Karpas-422 (cell line): ENCODE results near the gene E2F4. TPM values are rescaled to one million over a fixed set of nuclear protein-coding genes. Genes with fewer than 3 reads are reported as not detected.
A peak's percentile ranks its signal among the peaks of the same experiment; 100 is the strongest.

Source experiments
- DNase-seq: peaks from one replicate; pipeline ENCODE4 v3.0.0-alpha.2; 2015
- H2AFZ ChIP-seq: fragments of 200-600 bp; sonication (generic); 2 replicates; pipeline ENCODE4 v1.6.1; 2014; ENCODE audit warnings: antibody characterized with exemption, low read length, mixed read lengths
- H3K27ac ChIP-seq: fragments of 200-600 bp; sonication (generic); 2 replicates; pipeline ENCODE4 v1.5.1; 2014; ENCODE audit warnings: mild to moderate bottlenecking, low read length, moderate library complexity
- H3K27me3 ChIP-seq: fragments of 200-600 bp; sonication (generic); 2 replicates; pipeline ENCODE4 v1.6.1; 2014; ENCODE audit warnings: low read length, mixed read lengths
- H3K36me3 ChIP-seq: fragments of 200-600 bp; sonication (generic); 2 replicates; pipeline ENCODE4 v1.6.1; 2014; ENCODE audit warnings: low read length, mixed read lengths; ENCODE audit not compliant: insufficient read depth
- H3K4me1 ChIP-seq: fragments of 200-600 bp; sonication (generic); 2 replicates; pipeline ENCODE4 v1.6.1; 2014; ENCODE audit warnings: mild to moderate bottlenecking, low read length, mixed read lengths
- H3K4me2 ChIP-seq: fragments of 200-600 bp; sonication (generic); 2 replicates; pipeline ENCODE4 v1.6.1; 2014; ENCODE audit warnings: low read length, low read depth, mild to moderate bottlenecking; ENCODE audit not compliant: poor library complexity, severe bottlenecking
- H3K4me3 ChIP-seq: fragments of 200-600 bp; sonication (generic); 2 replicates; pipeline ENCODE4 v1.5.1; 2014; ENCODE audit warnings: mild to moderate bottlenecking, antibody characterized with exemption, low read length, mixed read lengths
- H3K79me2 ChIP-seq: fragments of 200-600 bp; sonication (generic); 2 replicates; pipeline ENCODE4 v1.6.1; 2014; ENCODE audit warnings: mild to moderate bottlenecking, low read length, mixed read lengths
- H3K9ac ChIP-seq: fragments of 200-600 bp; sonication (generic); 2 replicates; pipeline ENCODE4 v1.6.0; 2014; ENCODE audit warnings: low read length
- H3K9me2 ChIP-seq: fragments of 200-600 bp; sonication (generic), shearing (Covaris generic); replicated peaks from 2 replicates; pipeline ENCODE4 v1.6.0; 2014; ENCODE audit warnings: mild to moderate bottlenecking, low read length, moderate library complexity; ENCODE audit not compliant: insufficient read depth
- H3K9me3 ChIP-seq: fragments of 300-700, 200-600 bp; sonication (generic); 2 replicates; pipeline ENCODE4 v1.6.1; 2014; ENCODE audit warnings: low read length, mixed read lengths
- H4K20me1 ChIP-seq: fragments of 200-600 bp; sonication (generic); 2 replicates; pipeline ENCODE4 v1.6.1; 2014; ENCODE audit warnings: mild to moderate bottlenecking, antibody characterized with exemption, low read length, low read depth; ENCODE audit not compliant: insufficient read depth
- total RNA-seq: library from RNA; depleted of rRNA; stranded (reverse); fragments of >200 nt; shearing (Covaris generic); gene quantifications from 2 replicates; pipeline ENCODE4 v1.2.3, GENCODE V29; 2014; ENCODE audit warnings: low replicate concordance

Gene E2F4
- total RNA-seq, 1 experiment from 2014 or later, result 109 TPM

DNA sequence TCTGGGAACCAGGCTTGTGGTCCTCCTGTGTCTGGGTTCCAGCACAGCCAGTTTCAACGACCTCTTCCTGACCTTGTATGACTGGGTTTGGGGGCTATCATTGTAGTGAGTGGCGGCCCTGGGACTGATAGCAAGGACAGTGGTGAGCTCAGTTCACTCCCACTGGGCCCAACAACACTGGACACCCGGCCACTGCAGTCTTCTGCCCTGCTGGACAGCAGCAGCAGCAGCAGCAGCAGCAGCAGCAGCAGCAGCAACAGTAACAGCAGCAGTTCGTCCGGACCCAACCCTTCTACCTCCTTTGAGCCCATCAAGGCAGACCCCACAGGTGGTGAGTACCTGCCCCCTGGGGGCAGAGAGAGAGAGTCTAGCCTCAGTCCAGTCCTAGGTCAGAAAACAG, 3.7 kb downstream of the E2F4 start:
- no peak overlapping the region for H3K4me3 ChIP-seq
- H3K9me3 ChIP-seq, result no peaks in the 10 kb centered on the region
- no peak overlapping the region for H3K4me2 ChIP-seq
- H2AFZ ChIP-seq, result no peak overlapping the region
- peaks cover 34% of the 10 kb centered on the region for H4K20me1 ChIP-seq
- H3K9ac ChIP-seq, result no peak overlapping the region
- no peak overlapping the region for H3K27ac ChIP-seq
- H3K79me2 ChIP-seq, result peaks cover 26% of the 10 kb centered on the region
- H3K36me3 ChIP-seq, result peaks cover 15% of the 10 kb centered on the region
- no peaks in the 10 kb centered on the region for H3K27me3 ChIP-seq
- no peaks in the 10 kb centered on the region for H3K9me2 ChIP-seq
- DNase-seq, result no peak
- H3K4me1 ChIP-seq, result peaks cover 16% of the 10 kb centered on the region

DNA sequence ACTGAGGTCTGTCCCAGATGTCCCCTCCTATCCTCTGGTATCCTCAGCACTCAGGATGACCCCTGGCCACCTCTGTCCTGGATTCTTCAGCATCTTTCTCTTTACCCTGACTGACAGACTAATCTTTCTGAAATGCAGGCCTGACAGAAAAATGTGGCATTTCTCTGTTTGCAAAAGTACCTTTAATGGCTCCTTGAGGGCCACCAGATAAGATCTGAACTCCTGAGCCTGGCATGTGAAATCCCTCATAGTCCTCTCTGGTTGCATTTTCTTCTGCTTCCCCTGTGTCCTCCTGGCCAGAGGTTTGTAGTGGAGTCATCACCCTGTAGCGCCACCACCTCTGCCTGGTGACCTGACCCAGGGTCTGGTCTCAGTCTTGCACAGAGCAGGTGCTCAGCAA, 4.9 kb downstream of the E2F4 start:
- peaks cover 34% of the 10 kb centered on the region for H4K20me1 ChIP-seq
- H3K9me2 ChIP-seq, result no peaks in the 10 kb centered on the region
- H3K36me3 ChIP-seq, result peaks cover 17% of the 10 kb centered on the region
- peaks cover 16% of the 10 kb centered on the region for H3K4me1 ChIP-seq
- no peak overlapping the region for H3K4me2 ChIP-seq
- H3K27ac ChIP-seq, result no peak overlapping the region
- H3K4me3 ChIP-seq, result no peak overlapping the region
- no peak overlapping the region for H3K9ac ChIP-seq
- no peak for DNase-seq
- peaks cover 26% of the 10 kb centered on the region for H3K79me2 ChIP-seq
- H3K9me3 ChIP-seq, result no peaks in the 10 kb centered on the region
- H3K27me3 ChIP-seq, result no peaks in the 10 kb centered on the region
- H2AFZ ChIP-seq, result no peak overlapping the region

- Histone ChIP-seq H3K79me2 (peaks cover 19% of the 10 kb centered on the region), H3K9me2 (no peaks in the 10 kb centered on the region), H3K36me3 (peaks cover 17% of the 10 kb centered on the region), H3K27me3 (no peaks in the 10 kb centered on the region), H3K4me3 (no peak overlapping the region), H3K9me3 (no peaks in the 10 kb centered on the region), H4K20me1 (peaks cover 28% of the 10 kb centered on the region), H3K4me1 (peaks cover 16% of the 10 kb centered on the region), H3K27ac (no peak overlapping the region), H2AFZ (no peak overlapping the region), H3K9ac (no peak overlapping the region), H3K4me2 (no peak overlapping the region)
- no peak for DNase-seq
Measured at GRCh38 chr16:67197704-67198103, 5.7 kb downstream of the E2F4 start.

DNA sequence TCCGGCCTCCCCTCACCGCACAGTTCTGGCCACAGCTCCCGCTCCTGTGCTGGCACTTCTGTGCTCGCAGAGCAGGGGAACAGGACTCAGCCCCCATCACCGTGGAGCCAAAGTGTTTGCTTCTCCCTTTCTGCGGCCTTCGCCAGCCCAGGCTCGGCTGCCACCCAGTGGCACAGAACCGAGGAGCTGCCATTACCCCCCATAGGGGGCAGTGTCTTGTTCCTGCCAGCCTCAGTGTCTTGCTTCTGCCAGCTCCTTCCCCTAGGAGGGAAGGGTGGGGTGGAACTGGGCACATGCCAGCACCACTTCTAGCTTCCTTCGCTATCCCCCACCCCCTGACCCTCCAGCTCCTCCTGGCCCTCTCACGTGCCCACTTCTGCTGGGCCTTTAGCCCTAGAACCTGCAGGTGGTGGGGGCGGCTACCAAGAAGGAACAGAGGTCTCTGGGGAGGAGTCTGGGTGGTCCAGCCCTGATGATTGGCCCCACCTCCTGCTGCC, 6.3 kb downstream of the E2F4 start:
- Histone ChIP-seq H3K36me3 (peaks cover 16% of the 10 kb centered on the region), H4K20me1 (peaks cover 22% of the 10 kb centered on the region), H3K4me3 (no peak overlapping the region), H3K27ac (no peak overlapping the region), H2AFZ (no peak overlapping the region), H3K9me3 (no peaks in the 10 kb centered on the region), H3K9ac (no peak overlapping the region), H3K27me3 (no peaks in the 10 kb centered on the region), H3K79me2 (peaks cover 13% of the 10 kb centered on the region), H3K4me1 (peaks cover 10% of the 10 kb centered on the region), H3K4me2 (no peak overlapping the region), H3K9me2 (no peaks in the 10 kb centered on the region)
- DNase-seq, result peak; percentile 82

DNA sequence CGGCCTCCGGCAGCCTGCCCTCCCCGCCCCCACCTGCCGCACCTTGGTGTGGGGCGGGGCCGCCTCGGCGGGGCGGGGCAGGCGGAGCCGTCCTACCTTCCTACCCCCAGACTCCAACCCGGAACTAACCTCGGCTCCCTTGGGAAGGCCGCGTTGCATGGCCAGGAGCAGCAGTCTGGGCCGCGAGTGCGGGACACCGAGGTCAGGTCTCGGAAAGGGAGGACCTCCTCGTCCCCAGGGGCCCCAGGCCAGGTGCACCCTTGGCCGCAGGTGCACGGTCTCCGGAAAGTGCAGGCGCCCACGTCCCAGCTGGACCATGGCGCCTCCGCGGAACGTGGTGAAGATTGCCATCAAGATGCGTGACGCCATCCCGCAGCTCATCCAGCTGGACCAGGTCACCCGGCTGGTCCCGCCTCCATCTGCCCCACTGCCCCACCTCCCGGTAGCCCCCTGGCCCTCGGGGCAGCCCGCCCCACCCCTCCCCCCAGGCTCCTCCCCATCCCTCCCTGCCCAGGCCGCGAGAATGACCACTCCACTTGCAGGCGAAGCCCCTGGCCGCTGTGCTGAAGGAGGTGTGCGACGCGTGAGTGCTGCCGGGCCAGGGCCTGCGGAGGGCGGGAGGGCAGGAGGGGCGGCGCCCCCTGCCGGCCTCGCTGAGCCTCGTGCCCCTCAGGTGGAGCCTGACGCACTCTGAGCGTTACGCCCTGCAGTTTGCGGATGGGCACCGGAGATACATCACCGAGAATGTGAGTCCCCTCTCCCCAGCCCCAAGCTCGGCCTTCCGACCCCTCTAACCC, 7.3 kb downstream of the E2F4 start, which contains the start of gene ELMO3:
Gene ELMO3 (plus strand): TSS at position 121 of the 797 bp plus-strand sequence. CDS start 196 bp downstream, at position 317.
- no peak for DNase-seq
- peaks cover 4% of the 10 kb centered on the region for H3K79me2 ChIP-seq
- no peaks in the 10 kb centered on the region for H3K9me3 ChIP-seq
- H4K20me1 ChIP-seq, result peaks cover 13% of the 10 kb centered on the region
- no peak within 1 kb of the TSS for H3K27ac ChIP-seq
- no peak within 1 kb of the TSS for H3K9ac ChIP-seq
- H3K4me1 ChIP-seq, result peaks cover under 1% of the 10 kb centered on the region; the same call in 1 of the 2 replicates
- no peaks in the 10 kb centered on the region for H3K9me2 ChIP-seq
- H3K4me2 ChIP-seq, result no peak within 1 kb of the TSS
- no peak within 1 kb of the TSS for H2AFZ ChIP-seq
- no peak within 1 kb of the TSS for H3K4me3 ChIP-seq
- H3K36me3 ChIP-seq, result peaks cover 8% of the 10 kb centered on the region; the same call in 1 of the 2 replicates
- H3K27me3 ChIP-seq, result no peaks in the 10 kb centered on the region

DNA sequence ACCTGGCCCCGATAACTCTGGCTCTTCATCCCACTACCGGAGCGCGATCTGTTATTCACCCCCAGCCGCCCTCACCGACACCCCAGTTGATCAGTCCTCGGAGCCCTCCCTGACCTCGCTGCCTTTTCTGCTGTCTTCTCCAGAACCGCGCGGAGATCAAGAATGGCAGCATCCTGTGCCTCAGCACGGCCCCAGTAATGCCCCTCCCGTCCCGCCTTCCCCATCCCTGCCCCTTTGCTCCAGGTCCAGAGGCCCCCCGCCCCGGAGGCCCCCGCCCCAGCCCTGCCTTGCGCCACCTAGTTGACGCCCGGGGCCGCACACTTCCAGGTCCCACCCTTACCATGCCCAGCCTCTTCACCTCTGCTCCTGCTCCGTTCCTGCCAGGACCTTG, 7.8 kb downstream of the E2F4 start:
- H2AFZ ChIP-seq, result no peak overlapping the region
- no peaks in the 10 kb centered on the region for H3K9me3 ChIP-seq
- H3K36me3 ChIP-seq, result peaks cover 6% of the 10 kb centered on the region; the same call in 1 of the 2 replicates
- H3K4me3 ChIP-seq, result no peak overlapping the region
- no peaks in the 10 kb centered on the region for H3K9me2 ChIP-seq
- no peak overlapping the region for H3K27ac ChIP-seq
- no peak overlapping the region for H3K4me2 ChIP-seq
- no peak overlapping the region for H3K9ac ChIP-seq
- peaks cover 7% of the 10 kb centered on the region for H4K20me1 ChIP-seq
- DNase-seq, result no peak
- H3K4me1 ChIP-seq, result no peaks in the 10 kb centered on the region
- no peaks in the 10 kb centered on the region; the same call in 1 of the 2 replicates for H3K79me2 ChIP-seq
- no peaks in the 10 kb centered on the region for H3K27me3 ChIP-seq

GRCh38 chr16:67200491-67200890, 8.5 kb downstream of the E2F4 start:
- H4K20me1 ChIP-seq, result peaks cover 6% of the 10 kb centered on the region
- no peak overlapping the region for H3K4me3 ChIP-seq
- H3K27ac ChIP-seq, result no peak overlapping the region
- no peak for DNase-seq
- no peaks in the 10 kb centered on the region for H3K9me2 ChIP-seq
- no peak overlapping the region for H3K4me2 ChIP-seq
- H2AFZ ChIP-seq, result no peak overlapping the region
- H3K9ac ChIP-seq, result no peak overlapping the region
- H3K27me3 ChIP-seq, result no peaks in the 10 kb centered on the region
- H3K36me3 ChIP-seq, result peaks cover 6% of the 10 kb centered on the region; the same call in 1 of the 2 replicates
- H3K4me1 ChIP-seq, result no peaks in the 10 kb centered on the region
- no peaks in the 10 kb centered on the region for H3K9me3 ChIP-seq
- H3K79me2 ChIP-seq, result no peaks in the 10 kb centered on the region

DNA sequence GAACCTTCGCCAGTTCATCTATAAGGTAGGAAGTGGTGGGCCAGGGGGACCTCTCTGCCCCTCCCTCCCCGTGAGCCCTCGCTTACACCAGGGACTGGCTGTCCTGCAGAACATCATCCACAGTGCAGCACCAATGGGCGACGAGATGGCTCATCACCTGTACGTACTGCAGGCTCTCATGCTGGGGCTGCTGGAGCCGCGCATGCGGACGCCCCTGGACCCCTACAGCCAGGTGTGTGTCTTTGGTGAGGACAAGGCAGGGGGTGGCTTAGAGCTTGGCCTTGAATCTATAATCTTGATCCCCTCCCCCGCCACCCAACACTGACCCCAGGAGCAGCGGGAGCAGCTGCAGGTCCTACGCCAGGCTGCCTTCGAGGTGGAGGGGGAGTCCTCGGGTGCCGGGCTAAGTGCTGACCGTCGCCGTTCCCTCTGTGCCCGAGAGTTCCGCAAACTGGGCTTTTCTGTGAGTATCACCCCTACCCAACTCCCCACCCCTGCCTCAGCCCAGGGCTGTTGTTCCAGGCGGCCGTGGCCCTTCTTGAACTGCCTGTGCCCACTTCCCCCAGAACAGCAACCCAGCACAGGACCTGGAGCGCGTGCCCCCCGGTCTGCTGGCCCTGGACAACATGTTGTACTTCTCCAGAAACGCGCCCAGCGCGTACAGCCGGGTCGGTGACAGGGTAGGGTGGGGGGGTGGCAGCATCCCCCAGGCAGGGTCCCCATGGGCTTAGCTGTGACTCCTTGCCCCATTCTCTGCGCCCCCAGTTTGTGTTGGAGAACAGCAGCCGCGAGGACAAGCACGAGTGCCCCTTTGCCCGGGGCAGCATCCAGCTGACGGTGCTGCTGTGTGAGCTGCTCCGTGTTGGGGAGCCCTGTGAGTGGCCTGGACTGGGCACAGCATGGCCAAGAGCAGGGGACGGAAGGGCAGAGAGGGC, 9.7 kb downstream of the E2F4 start:
- H2AFZ ChIP-seq, result no peak overlapping the region
- H3K36me3 ChIP-seq, result peaks cover 6% of the 10 kb centered on the region; the same call in 1 of the 2 replicates
- no peaks in the 10 kb centered on the region for H3K79me2 ChIP-seq
- H3K9me3 ChIP-seq, result no peaks in the 10 kb centered on the region
- H3K9me2 ChIP-seq, result no peaks in the 10 kb centered on the region
- DNase-seq, result no peak
- no peaks in the 10 kb centered on the region for H3K27me3 ChIP-seq
- H3K4me1 ChIP-seq, result no peaks in the 10 kb centered on the region
- peaks cover 6% of the 10 kb centered on the region; the same call in 1 of the 2 replicates for H4K20me1 ChIP-seq
- no peak overlapping the region for H3K9ac ChIP-seq
- no peak overlapping the region for H3K27ac ChIP-seq
- H3K4me3 ChIP-seq, result no peak overlapping the region
- no peak overlapping the region for H3K4me2 ChIP-seq
